HL-60/S4 (cell line): Measurements from ENCODE around the gene SIGLEC11.
"Not testable (repeated sequence)": the region's sequence is repeated elsewhere in the genome, so short reads cannot be mapped to it uniquely, and the experiment has no call there.

Experiments used
- in situ Hi-C: fragments of 300-500 bp; cut with MboI; formaldehyde crosslinking; loops from 2 replicates; pipeline ENCODE4 v1.14.3; 2022; ENCODE audit warnings: low sequenced_read_pairs

Gene SIGLEC11

GRCh38 chr19:49983645-49984229 lies 22.8 kb upstream of the SIGLEC11 start:
- in situ Hi-C loops = no loop called here

DNA sequence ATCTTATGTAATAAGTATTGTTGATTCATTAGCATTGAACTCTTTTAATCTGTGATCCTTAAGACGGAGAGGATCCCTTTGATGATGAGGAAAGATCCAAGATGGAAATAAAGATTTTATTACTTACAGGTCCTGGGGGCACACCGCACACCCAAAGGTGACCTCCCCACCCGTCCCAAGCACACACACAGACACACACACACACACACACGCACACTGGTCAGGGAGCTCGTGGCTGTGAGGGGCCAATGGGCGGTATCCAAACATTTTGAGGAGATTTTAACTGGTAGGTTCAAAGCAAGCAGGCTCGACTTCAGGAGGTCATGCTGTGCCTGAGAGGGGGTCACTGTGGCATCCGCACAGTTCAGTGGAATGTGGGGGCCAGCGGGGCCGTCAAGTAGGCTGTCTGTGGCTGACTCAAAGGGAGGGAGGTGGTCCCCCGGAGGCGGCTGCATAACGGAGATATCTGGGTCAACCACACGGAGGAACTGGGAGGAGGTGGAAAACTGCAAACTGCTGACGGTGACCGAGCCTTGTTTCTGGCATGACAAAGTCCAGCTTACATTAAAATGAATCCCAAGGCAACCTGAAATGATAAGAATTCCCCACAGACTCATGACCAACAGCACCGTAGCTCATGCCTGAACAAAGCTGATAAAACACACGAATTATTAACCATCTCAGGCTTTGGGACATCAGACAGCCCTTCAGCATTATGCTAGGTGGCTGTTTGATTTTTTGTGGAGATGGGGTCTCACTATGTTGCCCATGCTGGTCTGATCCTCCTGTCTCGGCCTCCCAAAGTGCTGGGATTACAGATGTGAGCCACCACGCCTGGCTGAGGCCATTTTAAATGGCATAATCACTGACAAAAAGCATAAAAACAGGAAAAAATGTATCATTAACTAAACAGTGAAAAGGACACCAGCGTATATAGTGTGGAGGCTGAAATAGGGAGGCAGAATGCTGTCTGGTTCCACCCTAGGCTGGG lies 20.9 kb upstream of the SIGLEC11 start:
- in situ Hi-C loops = no loop called here

DNA sequence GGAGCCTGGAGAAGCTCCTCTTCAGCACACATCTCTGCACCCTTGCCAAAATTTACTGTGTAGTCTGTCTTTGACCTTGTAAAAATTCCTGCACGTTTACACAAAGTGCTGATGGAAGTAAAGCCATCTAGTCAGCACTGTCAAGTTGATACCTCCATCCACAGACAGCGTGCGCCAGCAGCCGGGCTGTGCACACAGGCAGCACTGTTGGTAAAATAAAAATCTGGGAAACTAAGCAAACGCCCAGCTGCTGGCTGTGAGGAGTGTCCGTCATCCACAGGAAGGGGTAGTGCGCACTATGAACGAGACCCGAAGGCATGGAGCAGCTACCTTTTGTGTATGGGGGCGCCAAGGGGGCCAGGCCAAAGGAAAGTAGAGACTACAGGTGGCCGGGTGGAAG lies 17.4 kb upstream of the SIGLEC11 start:
- in situ Hi-C loops = no loop called here

DNA sequence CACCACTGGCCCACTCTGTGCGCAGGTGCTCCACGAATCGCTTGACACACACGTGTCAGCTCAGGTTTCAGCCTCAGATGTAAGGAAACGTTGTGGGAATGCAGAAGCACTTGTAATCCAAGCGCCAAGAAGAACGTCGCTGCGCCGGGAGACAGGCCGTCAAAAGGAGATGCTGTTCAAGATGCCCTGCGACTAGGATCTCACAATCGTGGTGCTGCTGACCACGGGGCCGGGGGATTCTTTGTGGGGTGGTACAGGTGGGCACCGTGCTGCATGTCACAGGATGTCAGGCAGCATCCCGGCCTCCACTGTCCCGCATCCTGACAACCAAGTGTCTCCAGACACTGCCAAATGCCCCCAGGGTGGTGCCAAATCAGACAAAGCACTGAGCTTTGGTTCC lies 16.9 kb upstream of the SIGLEC11 start:
- in situ Hi-C loops = no loop called here

- in situ Hi-C loops = no loop called here
Observed at GRCh38 chr19:49977076-49977475, 16.1 kb upstream of the SIGLEC11 start.

DNA sequence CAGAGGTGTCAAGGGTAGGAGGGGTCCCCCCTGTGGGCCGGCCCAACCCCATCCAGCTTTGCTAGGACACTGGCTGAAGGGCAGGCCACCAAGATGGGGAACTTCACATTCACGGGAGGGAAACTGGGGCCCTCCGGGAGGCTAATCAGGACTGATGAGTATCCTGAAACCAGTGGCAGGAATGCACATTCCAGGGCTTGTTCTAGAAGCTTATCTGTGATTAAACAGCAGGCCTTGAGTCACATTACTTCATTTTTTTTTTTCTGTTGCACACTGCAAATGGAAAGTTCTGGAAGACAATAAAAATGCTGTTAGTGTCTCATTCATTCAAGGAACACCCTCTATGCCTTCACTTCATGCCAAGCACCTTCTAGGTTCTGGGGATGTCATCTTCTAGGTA lies 15.5 kb upstream of the SIGLEC11 start:
- in situ Hi-C loops = no loop called here

GRCh38 chr19:49975051-49975450 lies 14.1 kb upstream of the SIGLEC11 start:
- in situ Hi-C loops = no loop called here

DNA sequence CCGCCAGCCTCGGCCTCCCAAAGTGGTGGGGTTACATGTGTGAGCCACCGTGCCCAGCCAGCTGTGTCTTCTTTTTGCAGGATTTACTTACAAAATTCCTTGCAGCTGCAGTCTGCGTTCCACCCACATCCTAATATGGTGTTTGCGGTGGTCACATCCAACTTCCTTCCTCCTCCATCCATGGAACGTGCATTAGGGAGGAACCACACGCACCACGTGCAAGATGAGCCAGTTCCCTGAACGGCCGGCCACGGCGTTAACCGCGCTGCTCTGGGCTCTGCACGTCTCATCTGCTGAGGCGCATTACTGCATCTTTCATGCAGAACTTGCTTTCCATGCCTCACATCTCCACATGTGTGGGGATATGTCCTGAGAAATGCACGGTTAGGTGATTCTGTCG lies 13.0 kb upstream of the SIGLEC11 start:
- in situ Hi-C loops = no loop called here

- in situ Hi-C loops = no loop called here
Observed at GRCh38 chr19:49972841-49973240, 11.9 kb upstream of the SIGLEC11 start.

- in situ Hi-C loops = no loop called here
Observed at GRCh38 chr19:49971991-49972411, 11.0 kb upstream of the SIGLEC11 start.

- in situ Hi-C loops = not testable (repeated sequence)
Observed at GRCh38 chr19:49969355-49969754, 8.4 kb upstream of the SIGLEC11 start.

GRCh38 chr19:49968279-49968922 lies 7.4 kb upstream of the SIGLEC11 start:
- in situ Hi-C loops = no loop called here

DNA sequence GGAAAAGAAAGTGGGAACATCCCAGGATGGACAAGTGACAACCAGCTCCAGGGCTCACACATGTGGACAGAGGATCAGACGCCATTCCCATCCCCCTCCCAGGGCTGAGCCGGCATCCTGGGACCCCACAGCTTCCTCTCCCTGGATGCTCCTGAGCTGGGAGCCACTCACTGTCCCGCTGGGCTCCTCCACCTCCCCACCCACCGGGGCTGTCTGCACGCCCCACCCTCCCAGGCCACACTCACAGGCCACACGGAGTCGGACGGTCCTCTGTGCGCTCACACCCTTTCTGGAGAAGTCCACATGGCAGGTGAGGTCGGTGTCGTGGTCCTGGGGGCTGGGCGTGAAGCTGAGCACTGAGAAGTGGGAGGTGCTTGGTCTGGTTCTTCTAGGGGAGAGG lies 1.1 kb downstream of the SIGLEC11 start:
- in situ Hi-C loops = not testable (repeated sequence)

DNA sequence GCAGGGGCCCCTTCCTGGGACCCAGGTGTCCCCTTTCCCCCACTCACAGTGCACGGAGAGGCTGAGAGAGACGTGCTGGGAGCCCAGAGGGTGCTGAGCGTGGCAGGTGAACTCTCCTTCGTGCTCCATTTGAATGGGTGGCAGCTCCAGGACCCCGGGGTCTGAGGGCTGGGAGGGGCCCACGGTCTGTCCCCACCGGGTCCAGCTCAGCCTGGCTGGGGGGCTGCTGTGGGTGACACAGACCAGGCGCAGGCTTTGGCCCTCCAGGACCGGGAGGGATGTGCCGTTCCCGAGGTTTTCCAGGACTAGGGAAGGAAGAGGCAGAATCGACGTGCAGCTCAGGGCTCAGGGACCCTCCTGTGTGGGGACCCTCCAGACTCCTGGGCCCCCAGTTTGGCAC lies 2.4 kb downstream of the SIGLEC11 start:
- in situ Hi-C loops = not testable (repeated sequence)

- in situ Hi-C loops = not testable (repeated sequence)
Observed at GRCh38 chr19:49958144-49958543, 2.8 kb downstream of the SIGLEC11 start.

DNA sequence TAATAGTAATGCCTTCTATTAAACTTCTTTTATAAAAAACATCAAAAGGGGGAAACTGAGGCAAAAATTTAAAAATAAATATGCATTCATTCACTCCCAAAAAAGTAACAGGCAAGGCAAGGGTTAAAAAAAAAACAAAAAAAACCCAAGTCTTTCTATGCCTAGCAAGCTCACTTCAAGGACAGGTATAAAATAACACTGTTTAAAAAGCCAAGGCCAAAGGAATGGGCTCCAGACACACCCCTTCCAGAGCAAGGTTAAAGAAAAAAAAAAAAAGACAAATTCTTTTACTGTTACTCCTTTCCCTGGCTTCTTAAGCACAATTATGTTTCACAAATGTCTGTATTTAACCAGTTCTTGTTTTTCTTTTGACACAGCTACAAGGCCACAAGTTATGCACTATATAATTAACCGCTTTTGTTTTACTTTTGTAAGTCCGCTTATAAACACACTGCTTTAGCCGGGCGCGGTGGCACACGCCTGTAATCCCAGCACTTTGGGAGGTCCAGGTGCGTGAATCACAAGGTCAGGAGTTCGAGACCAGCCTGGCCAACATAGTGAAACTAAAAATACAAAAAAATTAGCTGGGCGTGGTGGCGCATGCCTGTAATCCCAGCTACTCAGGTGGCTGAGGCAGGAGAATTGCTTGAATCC lies 3.6 kb downstream of the SIGLEC11 start:
- in situ Hi-C loops = no loop called here

DNA sequence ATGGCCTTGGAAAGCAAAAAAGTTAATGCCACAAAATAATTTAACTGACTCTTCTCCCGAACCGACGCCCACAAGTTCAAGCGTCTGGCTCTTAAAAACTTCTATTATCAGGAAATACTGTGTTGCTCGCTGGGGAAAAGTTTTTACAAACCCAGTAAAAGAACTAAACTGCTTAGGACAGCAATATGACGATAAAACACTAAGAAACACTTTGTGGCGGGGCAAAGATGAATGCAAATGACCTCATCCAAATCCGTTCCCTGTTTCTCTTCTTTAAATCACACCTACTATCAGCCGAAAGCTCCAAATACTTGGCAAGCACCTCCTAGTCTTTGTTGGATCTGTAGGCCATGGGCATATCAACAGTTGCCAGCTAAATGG lies 4.9 kb downstream of the SIGLEC11 start:
- in situ Hi-C loops = no loop called here

- in situ Hi-C loops = no loop called here
Observed at GRCh38 chr19:49954933-49955332, 6.0 kb downstream of the SIGLEC11 start.

- in situ Hi-C loops = no loop called here
Observed at GRCh38 chr19:49954092-49954829, 6.7 kb downstream of the SIGLEC11 start.

GRCh38 chr19:49953416-49953815 lies 7.6 kb downstream of the SIGLEC11 start:
- in situ Hi-C loops = no loop called here

DNA sequence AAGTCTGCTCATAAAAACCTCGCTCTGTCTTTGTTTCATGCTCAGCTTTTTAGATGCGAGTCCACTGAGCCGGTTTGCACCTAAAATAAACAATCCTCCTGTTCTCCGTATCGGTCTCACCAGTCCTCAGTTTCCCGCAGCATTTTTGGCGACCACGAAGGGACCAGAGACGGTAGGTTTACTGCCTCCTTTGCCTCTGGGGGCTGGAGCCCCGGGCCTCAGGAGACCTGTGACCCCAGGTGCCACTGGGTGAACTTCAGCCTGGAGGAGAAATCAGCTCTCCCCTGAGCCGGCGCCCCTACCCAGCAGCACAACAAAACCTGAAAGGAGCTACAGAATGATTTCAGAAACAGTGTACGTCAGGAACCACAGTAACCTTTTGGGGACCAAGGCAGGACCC lies 8.1 kb downstream of the SIGLEC11 start:
- in situ Hi-C loops = no loop called here
